ENCODE results near the gene FBP2. TPM values are rescaled to one million over a fixed set of nuclear protein-coding genes. Genes with fewer than 3 reads are reported as not detected.
"Not testable (repeated sequence)": the region's sequence is repeated elsewhere in the genome, so short reads cannot be mapped to it uniquely, and the experiment has no call there.

The FBP2 gene
- total RNA-seq, 1 experiment from 2014 or later: not detected

- no peak overlapping the region for H3K4me3 ChIP-seq (ENCODE audit: low read length)
- no peaks in the 10 kb centered on the region for H3K9me3 ChIP-seq (ENCODE audit: low read length)
- H4K20me1 ChIP-seq (ENCODE audit: low read length): no peaks in the 10 kb centered on the region
- no peak for DNase-seq
- POLR2A ChIA-PET (ENCODE audit: unreplicated experiment): no interaction called here
- ATAC-seq: no peak
- H3K9me2 ChIP-seq (replicated peaks; ENCODE audit: low read length): no peaks in the 10 kb centered on the region
- no peaks in the 10 kb centered on the region for H3F3A ChIP-seq (ENCODE audit: low read length, unreplicated experiment)
- H2AFZ ChIP-seq (ENCODE audit: low read length): no peak overlapping the region
- intact Hi-C loops (cut with micrococcal nuclease): no loop called here
- H3K4me2 ChIP-seq (ENCODE audit: low read length): no peak overlapping the region
- H3K27ac ChIP-seq (ENCODE audit: low read length): no peak overlapping the region
- no peaks in the 10 kb centered on the region for H3K4me1 ChIP-seq (ENCODE audit: insufficient read depth, low read length)
- TF ChIP-seq EZH2 (IDR thresholded peaks at IDR 0.05; ENCODE audit: low read length, unreplicated experiment) (no peak), CTCF (conservative IDR thresholded peaks at IDR 0.05; ENCODE audit: low read depth, low read length) (no peak), EZH2phosphoT487 (IDR thresholded peaks at IDR 0.05; ENCODE audit: borderline replicate concordance, low read length) (no peak)
- BruUV-seq (replicated peaks): no TSS peak
- CTCF ChIA-PET: no interaction called here
- H3K9ac ChIP-seq (ENCODE audit: low read length): no peak overlapping the region
- H3K36me3 ChIP-seq (ENCODE audit: low read depth, low read length): no peaks in the 10 kb centered on the region; the same call in 1 of the 2 replicates
- no peaks in the 10 kb centered on the region for H3K27me3 ChIP-seq (ENCODE audit: low read length)
- H3K79me2 ChIP-seq (ENCODE audit: low read length): no peaks in the 10 kb centered on the region
These were observed 5.5 kb upstream of the FBP2 start for GRCh38 chr9:94599102-94599501.

- H3K4me3 ChIP-seq (ENCODE audit: low read length); POLR2A ChIA-PET (ENCODE audit: unreplicated experiment); H3F3A ChIP-seq (ENCODE audit: low read length, unreplicated experiment); H3K4me1 ChIP-seq (ENCODE audit: insufficient read depth, low read length); H3K36me3 ChIP-seq (ENCODE audit: low read depth, low read length); H3K27ac ChIP-seq (ENCODE audit: low read length); H4K20me1 ChIP-seq (ENCODE audit: low read length); H3K9me2 ChIP-seq (replicated peaks; ENCODE audit: low read length); H3K9ac ChIP-seq (ENCODE audit: low read length); BruUV-seq (replicated peaks); H3K79me2 ChIP-seq (ENCODE audit: low read length); H3K9me3 ChIP-seq (ENCODE audit: low read length); intact Hi-C loops (cut with micrococcal nuclease); H3K27me3 ChIP-seq (ENCODE audit: low read length); H2AFZ ChIP-seq (ENCODE audit: low read length); ATAC-seq; DNase-seq; CTCF ChIA-PET; H3K4me2 ChIP-seq (ENCODE audit: low read length): not testable (repeated sequence)
These were observed 941 bp downstream of the FBP2 start for GRCh38 chr9:94592683-94593082.

GRCh38 chr9:94591876-94592275 lies 1.7 kb downstream of the FBP2 start:
- no peaks in the 10 kb centered on the region for H3F3A ChIP-seq (ENCODE audit: low read length, unreplicated experiment)
- no TSS peak for BruUV-seq (replicated peaks)
- H3K4me2 ChIP-seq (ENCODE audit: low read length): no peak overlapping the region
- no peaks in the 10 kb centered on the region for H3K4me1 ChIP-seq (ENCODE audit: insufficient read depth, low read length)
- H3K4me3 ChIP-seq (ENCODE audit: low read length): no peak overlapping the region
- H3K27me3 ChIP-seq (ENCODE audit: low read length): no peaks in the 10 kb centered on the region
- no peaks in the 10 kb centered on the region for H4K20me1 ChIP-seq (ENCODE audit: low read length)
- H3K79me2 ChIP-seq (ENCODE audit: low read length): no peaks in the 10 kb centered on the region
- no peak overlapping the region for H3K9ac ChIP-seq (ENCODE audit: low read length)
- H3K27ac ChIP-seq (ENCODE audit: low read length): no peak overlapping the region
- intact Hi-C loops (cut with micrococcal nuclease): no loop called here
- ATAC-seq: no peak
- no peaks in the 10 kb centered on the region for H3K36me3 ChIP-seq (ENCODE audit: low read depth, low read length)
- no peaks in the 10 kb centered on the region for H3K9me3 ChIP-seq (ENCODE audit: low read length)
- H3K9me2 ChIP-seq (replicated peaks; ENCODE audit: low read length): no peaks in the 10 kb centered on the region
- POLR2A ChIA-PET (ENCODE audit: unreplicated experiment): no interaction called here
- no peak for TF ChIP-seq EZH2 (IDR thresholded peaks at IDR 0.05; ENCODE audit: low read length, unreplicated experiment)
- TF ChIP-seq EZH2phosphoT487 (IDR thresholded peaks at IDR 0.05; ENCODE audit: borderline replicate concordance, low read length): no peak
- no peak for TF ChIP-seq CTCF (conservative IDR thresholded peaks at IDR 0.05; ENCODE audit: low read depth, low read length)
- CTCF ChIA-PET: no interaction called here
- no peak for DNase-seq
- H2AFZ ChIP-seq (ENCODE audit: low read length): no peak overlapping the region

- intact Hi-C loops (cut with micrococcal nuclease); H2AFZ ChIP-seq (ENCODE audit: low read length); H3K4me3 ChIP-seq (ENCODE audit: low read length); H3K36me3 ChIP-seq (ENCODE audit: low read depth, low read length); H3K9ac ChIP-seq (ENCODE audit: low read length); H3K4me1 ChIP-seq (ENCODE audit: insufficient read depth, low read length); DNase-seq; POLR2A ChIA-PET (ENCODE audit: unreplicated experiment); H3K79me2 ChIP-seq (ENCODE audit: low read length); CTCF ChIA-PET; H3F3A ChIP-seq (ENCODE audit: low read length, unreplicated experiment); H3K27ac ChIP-seq (ENCODE audit: low read length); H4K20me1 ChIP-seq (ENCODE audit: low read length); H3K9me3 ChIP-seq (ENCODE audit: low read length); H3K27me3 ChIP-seq (ENCODE audit: low read length); H3K4me2 ChIP-seq (ENCODE audit: low read length); H3K9me2 ChIP-seq (replicated peaks; ENCODE audit: low read length); BruUV-seq (replicated peaks); ATAC-seq: not testable (repeated sequence)
These were observed 2.5 kb downstream of the FBP2 start for GRCh38 chr9:94591046-94591545.
